NCI-H2029 treated with DMSO at 0.1 percent for 48 hours (cell line): ENCODE results near the gene ANLN.
"Not testable (repeated sequence)": the region's sequence is repeated elsewhere in the genome, so short reads cannot be mapped to it uniquely, and the experiment has no call there.

Source experiments
- DNase-seq: peaks from one replicate; lab custom pipeline; 2025; lab: John Stamatoyannopoulos, UW

ANLN gene

GRCh38 chr7:36389371-36390198 lies at the start of gene ANLN:
ANLN (plus strand) TSS chr7:36389862; CDS start chr7:36390027, 165 bp downstream.
- peak; percentile 67 for DNase-seq

GRCh38 chr7:36343548-36343947 lies 46.1 kb upstream of the ANLN start:
- DNase-seq = no peak

GRCh38 chr7:36344622-36345021 lies 45.0 kb upstream of the ANLN start:
- DNase-seq = no peak

GRCh38 chr7:36346260-36346831 lies 43.3 kb upstream of the ANLN start:
- DNase-seq = no peak

- DNase-seq = no peak
Measured at GRCh38 chr7:36348256-36348655, 41.4 kb upstream of the ANLN start.

- DNase-seq = no peak
Measured at GRCh38 chr7:36348771-36349170, 40.9 kb upstream of the ANLN start.

- no peak for DNase-seq
Measured at GRCh38 chr7:36349626-36350025, 40.0 kb upstream of the ANLN start.

- DNase-seq = no peak
Measured at GRCh38 chr7:36355490-36355889, 34.2 kb upstream of the ANLN start.

GRCh38 chr7:36357054-36357453 lies 32.6 kb upstream of the ANLN start:
- DNase-seq = no peak

GRCh38 chr7:36358589-36358988 lies 31.1 kb upstream of the ANLN start:
- no peak for DNase-seq

- no peak for DNase-seq
Measured at GRCh38 chr7:36360244-36360643, 29.4 kb upstream of the ANLN start.

- DNase-seq = no peak
Measured at GRCh38 chr7:36361227-36361626, 28.4 kb upstream of the ANLN start.

- DNase-seq = no peak
Measured at GRCh38 chr7:36363515-36363914, 26.1 kb upstream of the ANLN start.

- no peak for DNase-seq
Measured at GRCh38 chr7:36366005-36366717, 23.5 kb upstream of the ANLN start.

- DNase-seq = peak; percentile 63
Measured at GRCh38 chr7:36366718-36367560, 22.7 kb upstream of the ANLN start.

- DNase-seq = no peak
Measured at GRCh38 chr7:36367561-36368077, 22.0 kb upstream of the ANLN start.

GRCh38 chr7:36368496-36368895 lies 21.2 kb upstream of the ANLN start:
- no peak for DNase-seq

- no peak for DNase-seq
Measured at GRCh38 chr7:36369171-36369570, 20.5 kb upstream of the ANLN start.

- DNase-seq = no peak
Measured at GRCh38 chr7:36370046-36370445, 19.6 kb upstream of the ANLN start.

GRCh38 chr7:36372156-36372555 lies 17.5 kb upstream of the ANLN start:
- no peak for DNase-seq

- not testable (repeated sequence) for DNase-seq
Measured at GRCh38 chr7:36378555-36378954, 11.1 kb upstream of the ANLN start.
